GM21360 (cell line): ENCODE data around the gene NEUROD1.

Experiments
- ATAC-seq: cut with Tn5 transposase; IDR thresholded peaks from one replicate; pipeline ENCODE4 v1.9.1; 2021; ENCODE audit warnings: mild to moderate bottlenecking, moderate library complexity; ENCODE audit not compliant: unreplicated experiment

The NEUROD1 gene

DNA sequence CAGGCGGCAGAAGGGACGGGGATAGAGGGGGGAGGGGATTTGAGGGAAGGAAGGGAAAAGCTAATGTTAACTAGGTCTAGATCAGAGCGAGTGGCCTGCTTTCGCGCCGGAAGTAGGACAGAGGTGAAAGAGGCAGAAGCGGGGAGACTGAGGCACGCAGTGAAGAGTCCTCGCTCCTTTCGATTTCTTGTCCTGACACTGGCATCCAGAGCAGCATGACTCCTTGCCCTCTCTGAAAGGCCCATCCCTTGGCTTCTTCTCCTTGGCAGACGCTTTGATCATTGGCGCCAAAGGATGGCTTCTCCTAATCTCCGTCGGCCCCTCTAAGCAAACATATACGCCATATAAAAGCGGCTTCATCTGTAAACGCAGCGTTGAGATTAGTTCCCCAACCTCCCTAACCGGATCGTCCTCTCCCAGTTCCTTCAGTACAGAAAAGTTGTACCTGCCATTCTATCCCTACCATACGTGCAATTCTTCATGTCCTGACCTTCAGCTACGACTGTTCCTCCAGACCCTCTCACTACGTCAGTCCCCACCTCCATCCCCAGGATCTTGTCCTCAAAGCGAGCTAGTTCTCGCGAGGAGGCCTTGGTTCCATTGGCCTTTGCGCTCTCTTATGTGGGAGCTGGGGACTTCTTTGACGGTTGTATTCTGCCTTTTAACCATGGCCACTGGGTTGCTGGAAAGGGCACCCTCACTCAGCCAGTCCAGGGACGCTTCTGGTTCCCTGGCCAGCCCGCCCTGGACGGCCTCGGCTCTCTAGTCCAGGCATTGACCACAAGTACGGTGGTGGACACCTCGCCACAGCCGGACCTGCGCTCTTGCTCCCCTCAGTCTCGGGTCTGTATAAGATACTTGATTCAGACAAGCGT, 857 bp upstream of the NEUROD1 start:
- ATAC-seq = no peak

DNA sequence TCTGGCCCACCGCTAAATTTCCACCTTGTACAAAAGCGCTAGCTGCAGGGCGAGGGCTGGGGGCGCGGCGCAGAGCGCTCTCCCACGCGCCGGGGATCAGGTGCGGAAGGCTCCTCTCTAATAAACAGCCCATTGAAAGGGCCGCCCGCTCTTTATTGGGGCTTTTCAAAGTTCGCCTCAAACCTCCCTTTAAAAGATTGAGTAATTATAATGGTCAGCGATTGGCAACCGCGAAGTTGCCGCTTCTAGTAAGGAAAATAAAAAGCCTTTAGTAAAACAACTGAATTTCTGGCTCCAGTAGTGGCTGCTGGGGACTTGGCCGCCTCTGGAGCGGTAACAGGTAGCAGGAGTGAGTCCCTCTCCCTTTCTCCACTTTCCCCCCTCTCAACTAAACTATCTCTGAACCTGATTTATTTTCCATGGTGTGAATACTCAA, 755 bp downstream of the NEUROD1 start:
- no peak for ATAC-seq

DNA sequence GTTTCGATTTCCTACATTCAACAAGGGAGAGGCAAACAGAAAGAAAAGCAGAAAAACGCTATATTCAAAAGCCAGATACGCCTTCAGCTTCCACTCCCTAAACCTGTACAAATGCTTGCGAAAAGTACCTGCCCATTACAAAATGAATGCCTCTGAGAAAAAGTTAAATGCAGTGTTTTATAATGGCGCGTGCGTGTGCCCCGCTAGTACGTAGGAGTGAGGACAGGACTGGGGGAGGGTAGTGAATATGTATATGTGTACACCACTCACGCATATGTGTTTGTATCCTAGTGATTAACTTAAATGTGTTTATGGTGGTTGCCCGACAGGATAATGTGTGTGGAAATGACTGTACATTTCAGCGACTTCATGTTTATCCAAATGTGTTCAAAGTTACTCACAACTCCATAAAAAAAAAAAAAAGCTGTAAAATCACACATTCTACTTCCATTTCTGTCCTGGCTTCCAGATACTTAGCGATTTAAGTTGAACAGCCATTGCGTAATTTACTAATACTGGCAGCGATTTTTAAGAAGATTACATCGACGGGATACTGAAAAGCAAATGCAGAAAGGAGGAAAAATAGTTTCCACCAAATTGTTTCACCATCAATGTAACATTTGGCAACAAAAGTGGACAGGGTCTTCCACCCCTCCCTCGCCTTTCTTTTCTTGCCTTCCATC, 1.3 kb downstream of the NEUROD1 start:
- no peak for ATAC-seq

DNA sequence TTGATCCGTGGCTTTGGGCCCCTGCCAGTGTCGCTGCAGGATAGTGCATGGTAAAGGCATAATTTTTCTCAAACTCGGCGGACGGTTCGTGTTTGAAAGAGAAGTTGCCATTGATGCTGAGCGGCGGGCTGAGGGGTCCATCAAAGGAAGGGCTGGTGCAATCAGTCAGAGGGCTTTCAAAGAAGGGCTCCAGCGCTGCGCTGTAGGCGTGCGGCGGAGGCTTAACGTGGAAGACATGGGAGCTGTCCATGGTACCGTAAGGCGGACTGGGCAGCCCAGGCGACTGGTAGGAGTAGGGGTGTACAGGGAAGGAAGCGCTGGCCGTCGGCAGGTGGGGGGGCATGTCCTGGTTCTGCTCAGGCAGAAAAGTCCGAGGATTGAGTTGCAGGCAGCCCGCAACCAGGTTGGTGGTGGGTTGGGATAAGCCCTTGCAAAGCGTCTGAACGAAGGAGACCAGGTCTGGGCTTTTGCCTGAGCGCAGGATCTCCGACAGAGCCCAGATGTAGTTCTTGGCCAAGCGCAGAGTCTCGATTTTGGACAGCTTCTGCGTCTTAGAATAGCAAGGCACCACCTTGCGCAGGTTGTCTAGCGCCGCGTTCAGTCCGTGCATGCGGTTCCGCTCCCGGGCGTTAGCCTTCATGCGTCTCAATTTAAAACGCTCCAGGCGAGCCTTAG, 2.3 kb downstream of the NEUROD1 start:
- no peak for ATAC-seq

DNA sequence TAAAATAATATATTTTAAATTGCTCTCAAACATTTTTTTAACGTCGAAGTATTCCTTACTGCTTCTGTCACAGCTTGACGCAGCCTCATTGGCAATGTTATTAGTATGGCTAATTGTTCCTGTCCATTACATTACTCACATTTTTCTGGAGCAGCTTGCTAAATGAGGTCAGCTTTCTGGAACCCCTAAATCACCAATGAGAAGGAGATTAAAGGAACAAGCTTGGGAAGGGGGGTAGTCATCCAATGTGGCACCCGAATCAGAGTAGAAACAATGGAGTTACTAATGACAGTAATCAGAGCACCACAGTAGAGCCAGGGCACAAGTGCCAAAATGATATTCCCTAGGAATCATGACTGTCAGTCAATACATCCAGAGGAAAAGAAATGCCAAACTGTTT, 5.1 kb downstream of the NEUROD1 start:
- ATAC-seq = no peak

DNA sequence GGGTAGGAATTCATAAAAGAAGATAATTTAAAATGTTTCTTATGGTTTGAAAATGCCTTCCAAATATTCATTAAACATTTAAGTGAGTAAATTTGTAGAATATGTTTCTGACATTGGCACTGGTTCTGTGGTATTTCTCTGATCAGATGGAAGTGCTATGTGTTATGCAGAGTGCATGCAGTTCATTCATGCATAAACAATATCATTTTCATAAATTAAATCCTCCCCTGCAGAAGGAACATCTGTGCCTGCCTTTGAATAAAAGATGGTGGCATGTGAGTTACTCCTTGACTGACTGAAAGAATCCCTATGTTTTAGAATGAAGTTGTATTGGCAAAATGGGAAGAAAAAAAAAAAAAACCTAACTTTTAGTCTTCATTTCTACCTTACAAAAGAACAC, 5.9 kb downstream of the NEUROD1 start:
- no peak for ATAC-seq

DNA sequence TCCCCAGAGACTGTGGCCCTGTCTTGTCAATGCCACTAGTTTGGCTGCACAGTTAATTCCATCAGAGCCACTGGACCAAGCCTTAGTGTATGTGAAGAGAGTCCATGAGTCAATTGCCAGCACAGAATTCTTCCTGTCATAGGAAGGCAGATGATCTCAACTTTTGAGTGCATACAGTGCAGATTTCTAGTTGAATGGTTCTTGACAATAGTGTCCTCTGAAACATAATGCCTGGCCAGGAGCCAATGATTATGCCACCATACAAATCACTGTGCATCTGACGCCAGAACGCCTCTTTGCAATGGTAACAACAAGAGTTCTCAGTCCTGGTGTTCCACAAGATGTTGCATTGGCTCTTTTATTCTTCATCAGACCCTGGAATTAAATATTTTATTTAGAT, 7.1 kb downstream of the NEUROD1 start:
- ATAC-seq = no peak

DNA sequence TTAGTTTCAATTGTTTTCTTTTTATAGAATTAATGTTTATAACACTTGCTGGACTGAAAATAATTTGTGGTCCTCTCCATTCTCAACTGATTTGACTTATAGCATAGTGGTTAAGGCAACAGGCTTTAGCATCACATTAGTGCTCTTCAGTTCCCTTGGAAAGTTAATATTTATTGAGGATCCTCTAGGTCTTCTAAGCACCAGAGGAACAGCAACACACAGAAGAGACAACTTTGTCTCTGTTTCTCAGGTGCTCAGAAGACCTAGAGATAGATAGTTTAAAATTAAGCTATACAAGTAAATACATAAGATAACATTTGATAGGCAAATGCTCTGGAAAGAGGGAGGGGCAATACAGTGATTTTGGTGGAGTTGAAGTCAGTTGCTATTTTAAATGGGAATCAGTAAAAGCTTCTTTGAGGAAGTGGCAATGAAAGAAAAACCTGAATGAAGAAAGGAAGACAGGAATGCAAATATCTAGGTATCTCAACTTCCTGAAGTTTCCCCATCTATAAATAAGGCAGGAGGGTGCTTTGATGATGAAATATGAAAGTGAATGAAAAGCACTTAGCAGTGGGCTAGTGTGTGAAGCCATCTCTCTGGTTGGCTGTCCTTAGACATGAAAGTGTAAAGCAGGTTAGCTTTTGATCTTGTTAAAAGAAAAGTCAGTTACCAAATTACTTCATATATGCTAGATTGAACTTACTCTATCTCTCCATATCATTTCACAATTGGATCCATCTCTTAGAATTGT, 7.9 kb downstream of the NEUROD1 start:
- peak; percentile 90 for ATAC-seq

DNA sequence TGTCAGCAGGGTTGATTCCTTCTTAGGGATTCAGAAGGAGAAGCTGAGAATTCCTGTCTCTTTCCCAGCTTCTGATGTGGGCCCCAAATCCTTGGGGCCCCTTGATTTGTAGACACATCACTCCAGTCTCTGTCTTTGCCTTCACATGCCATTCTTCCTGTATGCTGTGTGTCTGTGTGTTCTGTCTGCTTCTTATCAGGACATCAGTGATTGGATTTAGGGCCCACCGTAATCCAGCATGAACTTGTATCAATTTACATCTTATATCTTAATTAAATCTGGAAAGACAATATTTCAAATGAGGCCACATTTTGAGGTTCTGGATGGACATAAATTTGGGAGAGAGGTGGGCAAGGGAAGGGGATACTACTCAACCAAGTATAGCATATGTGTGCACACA, 9.7 kb downstream of the NEUROD1 start:
- no peak for ATAC-seq

DNA sequence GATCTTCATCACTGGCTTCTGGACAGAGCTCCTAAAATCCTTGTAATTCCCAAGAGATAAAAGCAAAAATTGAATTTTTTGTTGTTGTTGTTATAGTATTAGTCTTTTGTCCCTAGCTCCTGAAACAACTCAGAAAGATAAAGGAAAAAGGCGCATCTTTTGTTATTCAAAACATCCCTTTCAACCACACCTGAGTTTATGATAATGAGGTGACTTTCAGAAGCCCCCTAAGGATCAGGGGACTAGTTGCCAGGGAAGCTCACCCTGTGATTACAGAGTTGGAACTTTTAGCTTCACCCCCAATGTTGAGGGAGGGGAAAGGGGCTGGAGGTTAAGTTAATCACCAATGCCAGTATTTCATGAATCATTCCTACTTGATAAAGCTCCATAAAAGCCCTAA, 13.1 kb downstream of the NEUROD1 start:
- ATAC-seq = no peak

DNA sequence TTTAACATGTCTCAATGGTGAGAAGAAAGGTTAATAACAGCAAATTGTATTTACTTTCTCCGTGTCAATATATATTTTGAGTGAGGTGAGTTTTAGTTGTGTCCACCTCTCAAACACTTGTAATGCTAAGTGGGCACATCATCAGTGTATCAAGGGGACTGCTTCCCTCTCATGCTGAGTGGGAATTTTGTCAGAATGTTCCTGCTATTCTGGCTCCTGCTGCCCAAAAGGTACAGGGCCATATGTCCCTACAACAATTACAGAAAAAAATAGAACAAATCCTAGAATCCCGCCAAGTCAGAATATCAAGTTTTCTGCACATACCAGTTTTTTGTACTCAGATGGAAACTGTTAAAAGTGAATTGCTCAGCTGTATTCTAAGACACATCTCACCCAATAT, 18.0 kb downstream of the NEUROD1 start:
- ATAC-seq = no peak

DNA sequence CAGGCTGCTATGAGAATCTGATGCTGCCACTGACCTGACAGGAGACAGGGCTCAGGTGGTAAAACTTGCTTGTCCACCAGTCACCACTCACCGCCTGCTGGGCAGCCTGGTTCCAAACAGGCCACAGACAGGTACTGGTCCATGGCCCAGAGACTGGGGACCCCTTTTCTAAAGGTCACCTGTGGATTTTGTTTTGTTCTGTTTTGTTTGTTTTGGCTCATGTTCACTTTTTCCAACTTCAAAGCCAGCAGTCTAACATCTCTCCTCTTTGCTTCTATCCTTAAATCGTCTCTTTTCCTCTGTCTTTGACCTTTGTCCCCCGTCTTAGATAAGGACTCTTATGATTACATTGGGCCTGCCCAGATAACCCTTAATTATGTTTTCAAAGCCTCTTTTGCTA, 20.1 kb downstream of the NEUROD1 start:
- ATAC-seq = no peak

DNA sequence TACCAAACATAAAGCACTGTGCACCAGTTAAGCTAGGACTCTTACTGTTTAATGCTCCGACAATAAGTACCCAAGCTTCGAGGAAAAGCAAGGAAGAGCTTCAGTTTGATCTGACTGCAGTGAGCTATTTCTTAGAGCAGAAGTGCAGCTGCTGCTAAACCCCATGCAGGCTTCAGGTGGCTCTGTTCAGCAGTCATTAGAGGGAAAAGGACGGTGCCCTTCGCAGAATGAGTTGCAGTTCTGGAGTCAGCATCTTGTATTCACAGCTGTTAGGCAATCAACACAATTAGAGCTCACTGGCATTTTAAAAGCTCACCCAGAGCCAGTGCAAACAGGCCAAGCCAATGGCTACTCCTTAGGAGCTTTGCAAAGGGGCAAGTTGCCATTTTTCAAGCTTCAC, 21.9 kb downstream of the NEUROD1 start:
- no peak for ATAC-seq

DNA sequence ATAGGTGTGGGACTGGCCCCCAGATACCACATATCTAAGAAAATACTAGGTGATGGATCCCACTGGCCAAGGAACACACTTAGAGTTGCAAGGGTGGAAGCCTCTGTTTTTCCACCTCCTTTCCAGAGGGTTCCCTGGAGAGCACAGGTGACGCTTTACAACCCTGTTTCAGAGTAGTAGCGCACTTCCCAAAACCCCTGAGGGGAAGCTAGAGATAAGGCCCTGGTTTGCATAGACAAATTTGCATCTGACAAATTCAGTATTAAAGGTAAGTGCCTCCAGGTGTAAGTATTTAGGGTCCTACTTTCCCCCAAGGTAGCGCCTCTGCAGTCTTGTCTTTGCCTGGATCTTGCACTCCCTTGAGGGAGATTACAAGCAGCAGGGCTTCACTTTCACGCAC, 22.9 kb downstream of the NEUROD1 start:
- ATAC-seq = no peak

DNA sequence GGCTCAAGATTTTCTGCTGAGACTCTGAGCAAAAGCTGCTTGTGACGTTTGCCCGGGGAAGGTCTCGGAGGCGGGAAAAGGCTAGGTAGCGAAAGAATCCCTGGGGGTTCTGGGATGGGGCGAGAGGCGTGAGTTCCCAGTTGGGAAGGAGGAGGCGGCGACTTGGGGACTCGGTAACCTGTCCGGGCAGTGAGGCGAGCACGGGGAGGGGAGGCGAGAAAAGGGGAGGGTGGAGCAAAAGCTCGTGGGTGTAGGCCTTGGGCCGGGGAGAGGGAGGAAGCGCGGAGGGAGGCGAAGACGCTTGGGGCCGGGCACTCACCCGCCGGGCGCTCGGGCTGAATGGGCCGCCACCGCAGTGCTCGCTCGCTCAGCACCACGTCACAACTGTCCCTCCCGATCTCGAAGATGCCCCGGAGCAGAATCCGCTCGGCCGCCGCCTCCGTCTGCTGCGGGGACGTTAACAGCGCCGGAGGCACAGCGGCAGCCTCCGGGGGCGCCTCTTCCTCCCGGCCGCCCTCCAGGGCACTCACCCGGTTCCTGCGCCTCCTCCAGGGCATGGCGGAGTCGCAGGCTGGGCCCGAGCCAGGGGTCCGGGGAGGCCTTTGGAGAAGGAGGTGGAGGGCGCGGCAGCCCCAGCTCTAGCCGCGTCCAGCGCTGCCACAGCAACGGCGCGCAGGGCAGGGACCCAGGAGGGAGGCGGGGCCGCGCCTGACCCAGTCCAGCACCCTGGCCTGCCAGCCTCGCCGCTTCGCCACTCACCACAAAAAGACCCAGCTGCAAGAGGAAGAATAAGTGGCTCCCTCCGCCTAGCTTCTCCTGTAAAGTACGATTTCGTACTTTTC, 23.6 kb downstream of the NEUROD1 start, which contains the start of gene CERKL:
TSS of gene CERKL (minus strand) at position 656 of the 842 bp plus-strand sequence. CDS start at position 557, 99 bp downstream.
- peak; percentile 94 for ATAC-seq

DNA sequence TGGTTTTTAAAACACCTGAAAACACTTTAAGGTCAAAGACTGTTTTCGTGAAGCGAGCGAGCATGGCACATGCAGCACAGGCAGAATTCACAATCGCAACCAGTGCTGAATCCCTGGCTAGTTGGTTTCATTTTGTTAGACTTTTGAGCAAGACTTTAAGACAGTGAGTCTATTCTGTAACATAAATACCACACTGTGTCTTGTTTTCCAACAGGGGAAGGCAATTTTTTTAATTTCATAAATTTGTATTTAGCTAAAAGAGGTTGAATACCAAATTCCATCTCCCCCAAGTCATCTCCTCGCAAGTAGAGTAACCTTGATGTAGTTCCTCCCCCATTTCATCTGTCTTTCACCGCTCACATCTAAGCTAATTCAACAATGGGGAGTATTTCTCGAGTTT, 24.8 kb downstream of the NEUROD1 start:
- no peak for ATAC-seq

DNA sequence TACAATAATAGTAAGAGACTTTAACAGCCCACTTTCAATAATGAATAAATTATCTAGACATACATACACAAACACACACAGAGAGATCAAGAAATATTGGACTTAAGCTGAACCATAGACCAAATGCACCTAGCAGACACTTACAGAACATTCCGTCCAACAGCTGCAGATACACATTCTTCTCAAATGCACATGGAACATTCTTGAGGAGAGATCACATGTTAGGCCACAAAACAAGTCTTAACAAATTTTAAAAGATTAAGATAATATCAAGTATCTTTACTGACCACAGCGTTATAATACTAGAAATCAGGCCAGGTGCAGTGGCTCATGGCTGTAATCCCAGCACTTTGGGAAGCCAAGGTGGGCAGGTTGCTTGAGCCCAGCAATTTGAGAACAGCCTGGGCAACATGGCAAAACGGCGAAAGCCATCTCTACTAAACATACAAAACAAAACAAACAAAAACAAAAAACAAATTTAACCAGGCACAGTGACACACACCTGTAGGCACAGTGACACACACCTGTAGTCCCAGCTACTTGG, 30.8 kb downstream of the NEUROD1 start:
- no peak for ATAC-seq

DNA sequence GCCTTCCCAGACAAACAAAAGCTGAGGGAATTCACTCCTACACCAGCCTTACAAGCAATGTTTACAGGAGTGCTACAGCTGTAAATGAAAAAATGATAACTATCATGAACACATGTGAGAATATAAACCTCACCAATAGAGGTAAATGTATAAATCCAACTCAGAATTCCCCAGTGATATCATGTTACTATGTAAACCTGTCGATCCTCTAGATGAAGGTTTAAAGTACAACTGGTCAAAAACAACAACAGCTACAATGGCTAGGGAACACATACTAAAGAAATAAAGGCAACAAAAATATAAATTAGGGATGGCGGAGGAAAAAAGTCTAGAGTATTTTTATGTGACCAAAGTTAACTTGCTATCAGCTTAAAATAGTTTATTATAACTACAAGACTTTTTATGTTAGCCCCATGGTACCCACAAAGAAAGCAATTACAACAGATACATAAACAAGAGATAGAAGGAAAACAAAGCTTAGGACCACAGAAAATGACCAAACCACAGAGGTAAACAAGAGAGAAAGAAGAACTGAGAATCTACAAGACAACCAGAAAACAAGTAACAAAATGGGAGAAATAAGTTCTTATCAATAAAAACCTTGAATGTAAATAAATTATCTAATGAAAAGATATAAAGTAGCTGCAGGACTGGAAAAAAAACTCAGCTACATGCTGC, 31.7 kb downstream of the NEUROD1 start:
- no peak for ATAC-seq

DNA sequence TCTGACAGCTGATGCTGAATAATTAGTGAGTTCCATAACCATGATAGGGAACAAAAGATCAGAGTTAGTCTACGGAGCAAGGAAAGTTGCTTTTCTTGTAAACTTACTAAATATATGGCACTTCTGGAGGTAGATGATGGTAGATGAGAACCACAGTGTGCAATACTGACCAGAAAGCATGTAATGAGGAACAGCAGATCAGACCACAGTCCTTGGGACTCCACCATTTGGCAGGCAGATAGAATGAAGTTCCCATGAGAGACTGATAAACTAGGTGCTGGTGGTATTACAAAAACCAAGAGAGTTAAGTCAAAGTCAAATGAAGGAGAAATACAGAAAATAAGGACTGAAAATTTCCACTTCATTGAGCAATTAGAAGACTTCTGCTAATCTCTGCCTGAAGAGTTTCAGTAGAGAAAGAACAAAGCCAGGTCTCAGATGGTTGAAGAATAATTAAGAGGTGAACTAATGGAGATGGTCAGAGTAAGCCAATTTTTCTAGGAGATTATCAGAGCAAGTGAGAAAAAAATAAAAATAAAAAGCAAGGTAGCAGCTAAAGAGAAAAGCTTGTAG, 33.8 kb downstream of the NEUROD1 start:
- no peak for ATAC-seq
